Activated CD4-positive, alpha-beta T cell treated with anti-CD3 and anti-CD28 coated beads, Interleukin-2, Interleukin-6, amounts not matched to agents 100 ng/mL and 50 ng/mL, durations not matched to agents 16 hours and 8 hours (primary cell): Measurements from ENCODE around the gene CHCHD6.

ENCODE experiments used
- DNase-seq: peaks from one replicate; pipeline ENCODE4 v3.0.0-alpha.2; 2020

Gene CHCHD6

DNA sequence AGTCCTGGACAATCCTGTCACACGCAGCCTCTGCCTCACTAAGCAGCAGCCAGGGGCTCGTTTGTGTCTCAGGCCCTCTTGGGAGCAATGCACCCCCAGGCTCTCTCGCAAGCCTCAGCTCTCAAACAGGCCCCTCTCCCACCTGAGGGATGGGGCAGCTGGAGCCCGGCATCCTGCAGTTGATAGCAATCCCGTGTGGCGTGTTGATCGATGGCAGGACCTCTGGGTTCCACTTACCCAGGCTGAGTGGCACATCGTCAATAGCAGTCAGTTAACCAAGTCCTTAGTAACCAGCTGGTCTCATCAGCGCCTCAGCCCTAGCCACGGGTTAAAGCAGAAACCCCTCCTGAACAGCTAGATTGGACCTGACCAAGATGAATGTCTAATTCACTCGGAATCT lies 242.4 kb downstream of the CHCHD6 start:
- DNase-seq: no peak

DNA sequence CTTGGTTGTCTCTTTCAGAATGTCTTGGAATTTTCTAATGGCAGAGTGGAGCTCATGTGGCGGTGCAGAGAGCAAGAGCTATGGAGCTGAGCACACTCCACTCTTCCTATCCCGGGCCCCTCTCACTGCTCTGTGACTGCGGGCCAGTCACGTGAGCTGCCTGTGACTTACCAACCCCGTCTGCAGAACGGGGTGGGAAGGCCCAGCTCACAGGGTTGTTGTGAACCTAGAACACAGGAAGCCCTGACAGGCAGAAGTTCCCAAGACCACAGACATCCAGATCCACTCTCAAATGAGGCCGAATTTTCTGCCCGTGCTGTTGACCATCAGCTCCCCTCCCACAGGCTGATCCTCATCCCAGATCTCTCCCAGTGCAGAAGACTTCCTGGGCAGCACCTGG lies 243.4 kb downstream of the CHCHD6 start:
- DNase-seq: no peak

DNA sequence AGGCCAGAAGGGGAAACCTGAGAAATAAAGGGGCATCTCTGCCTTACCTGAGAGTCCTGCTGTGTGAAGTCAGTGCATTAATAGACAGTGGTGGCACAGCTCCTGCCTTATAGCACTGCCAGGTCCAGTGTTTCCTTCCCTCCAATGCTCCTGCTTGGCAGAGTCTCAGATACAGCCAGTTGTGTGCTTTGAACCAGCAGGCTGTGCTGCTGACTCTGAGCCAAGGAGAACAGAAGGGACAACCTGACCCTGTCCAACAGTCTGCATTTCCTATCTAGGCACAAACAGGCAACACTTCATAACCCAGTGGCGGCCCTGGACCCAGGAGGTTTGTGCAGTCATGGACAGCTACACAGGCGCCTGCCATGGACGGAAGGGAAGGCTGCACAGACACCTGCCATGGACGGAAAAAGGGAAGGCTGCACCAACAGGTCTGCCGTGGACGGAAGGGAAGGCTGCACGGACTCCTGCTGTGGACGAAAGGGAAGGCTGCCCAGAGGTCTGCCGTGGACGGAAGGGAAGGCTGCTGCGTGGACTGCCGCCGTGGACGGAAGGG lies 245.0 kb downstream of the CHCHD6 start:
- no peak for DNase-seq

DNA sequence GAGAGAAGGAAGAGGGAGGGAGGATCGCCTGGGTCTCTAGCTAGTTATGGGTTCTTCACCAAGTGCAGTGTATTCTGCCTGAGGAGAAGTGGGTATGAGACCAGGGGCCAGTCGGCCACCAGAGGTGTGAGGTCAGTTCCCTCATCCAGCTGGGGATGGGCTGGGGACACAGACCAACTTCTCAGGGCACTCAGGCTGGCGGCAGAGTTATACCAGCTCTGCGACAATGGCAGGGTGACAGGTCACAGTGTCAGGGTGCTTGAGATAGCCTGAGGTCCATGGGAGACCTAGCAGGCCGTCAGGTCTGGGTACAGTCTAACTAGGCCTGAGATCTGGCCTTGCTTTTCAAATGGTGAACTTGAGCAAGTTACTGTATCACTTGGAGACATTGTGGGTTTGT lies 247.5 kb downstream of the CHCHD6 start:
- no peak for DNase-seq

DNA sequence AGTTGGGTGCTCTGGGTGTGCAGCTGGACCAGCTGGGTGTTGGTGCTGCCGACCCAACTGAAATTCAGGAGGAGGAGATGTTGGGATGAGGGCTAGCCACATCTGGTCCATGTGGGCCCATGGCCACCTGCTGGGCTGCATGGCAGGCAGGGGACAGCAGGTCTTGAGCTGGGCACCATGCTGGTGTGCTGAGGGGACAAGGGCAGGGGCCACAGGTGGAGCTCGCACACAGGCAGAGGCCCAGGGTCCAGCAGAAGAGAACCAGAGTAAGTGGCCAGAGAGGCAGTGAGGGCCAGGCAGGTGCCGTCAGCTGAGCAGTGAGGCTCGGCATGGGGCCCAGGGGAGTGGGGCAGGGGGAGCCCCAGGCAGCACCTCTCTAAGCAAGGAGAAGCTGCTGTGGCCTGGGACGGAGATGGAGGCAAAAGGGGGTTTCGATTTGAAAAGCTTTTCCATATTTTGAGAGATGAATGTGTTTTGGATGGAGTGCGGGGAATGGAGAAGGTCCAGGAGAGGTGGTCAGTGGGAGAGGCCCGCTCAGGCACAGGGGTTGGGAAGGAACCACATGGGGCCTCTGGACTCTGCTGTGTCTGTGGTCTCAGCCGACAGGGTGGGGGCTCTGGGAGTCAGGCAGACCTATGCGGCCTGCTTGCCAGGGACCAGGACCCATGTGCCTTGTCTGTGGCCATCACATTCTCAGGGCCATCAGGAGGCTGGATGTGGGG lies 248.4 kb downstream of the CHCHD6 start:
- DNase-seq: no peak

DNA sequence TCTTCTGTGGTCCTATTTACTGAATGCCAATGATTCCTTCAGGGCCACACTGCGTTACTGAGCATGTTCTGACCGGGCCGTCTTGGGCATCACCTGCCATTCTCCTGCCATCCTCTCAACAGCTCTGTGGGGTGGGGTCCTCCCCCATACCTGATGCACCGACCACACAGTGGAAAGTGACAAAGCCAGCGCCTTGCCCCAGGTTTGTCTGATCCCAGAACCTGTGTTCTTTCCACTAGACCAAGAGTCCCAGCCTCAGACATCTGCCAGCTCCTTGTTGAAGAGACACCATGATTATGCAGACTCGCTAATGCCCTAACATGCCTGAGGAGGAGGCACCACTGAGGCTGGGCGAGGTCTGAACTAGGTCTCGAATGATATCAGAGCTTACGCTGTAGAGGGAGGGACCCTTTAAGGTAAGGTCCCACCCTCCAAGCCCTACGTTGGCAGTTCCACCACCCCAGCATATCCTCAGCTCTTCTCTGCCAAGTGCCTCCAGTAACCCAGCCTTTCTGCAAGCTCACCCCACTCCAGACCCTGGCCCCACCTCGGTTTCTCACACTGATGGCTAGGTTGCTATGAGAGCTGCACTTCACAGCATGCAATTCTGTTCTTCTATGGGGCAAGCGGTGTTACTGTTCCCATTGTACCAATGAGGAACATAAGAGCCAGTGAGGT lies 249.1 kb downstream of the CHCHD6 start:
- no peak for DNase-seq

DNA sequence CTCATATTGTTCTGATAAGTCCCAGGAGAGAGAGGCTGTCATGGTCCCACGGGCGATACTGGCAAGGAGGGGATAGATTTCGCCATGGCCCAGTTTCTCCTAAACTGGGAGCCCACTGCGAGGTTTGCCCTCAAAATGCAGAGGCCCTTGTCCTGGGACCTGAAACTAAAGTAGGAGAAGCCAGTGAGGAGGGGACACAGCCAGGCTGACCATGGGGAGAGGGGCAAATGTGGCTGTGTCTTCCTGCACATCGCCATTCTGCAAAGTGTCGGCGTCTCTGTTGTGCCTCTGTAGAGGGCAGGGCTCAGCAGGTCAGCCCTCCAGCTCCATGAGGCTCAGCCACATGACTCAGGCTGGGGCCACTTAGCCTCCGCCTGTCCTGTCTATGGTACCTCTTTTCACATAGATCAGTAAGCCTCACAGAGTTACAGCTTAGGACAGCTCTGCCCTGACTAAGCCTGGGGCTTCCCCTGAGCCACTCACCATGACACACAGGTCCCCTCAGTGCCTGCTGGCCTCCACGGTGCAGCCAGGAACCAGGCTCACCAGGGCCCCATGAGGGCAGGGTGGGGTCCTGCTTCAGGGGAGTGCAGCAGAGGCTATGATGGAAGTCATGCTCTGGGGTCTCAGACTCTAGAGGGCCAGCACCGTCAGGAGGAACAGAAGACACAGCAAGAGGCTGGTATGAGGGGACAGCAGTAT lies 250.3 kb downstream of the CHCHD6 start:
- no peak for DNase-seq

DNA sequence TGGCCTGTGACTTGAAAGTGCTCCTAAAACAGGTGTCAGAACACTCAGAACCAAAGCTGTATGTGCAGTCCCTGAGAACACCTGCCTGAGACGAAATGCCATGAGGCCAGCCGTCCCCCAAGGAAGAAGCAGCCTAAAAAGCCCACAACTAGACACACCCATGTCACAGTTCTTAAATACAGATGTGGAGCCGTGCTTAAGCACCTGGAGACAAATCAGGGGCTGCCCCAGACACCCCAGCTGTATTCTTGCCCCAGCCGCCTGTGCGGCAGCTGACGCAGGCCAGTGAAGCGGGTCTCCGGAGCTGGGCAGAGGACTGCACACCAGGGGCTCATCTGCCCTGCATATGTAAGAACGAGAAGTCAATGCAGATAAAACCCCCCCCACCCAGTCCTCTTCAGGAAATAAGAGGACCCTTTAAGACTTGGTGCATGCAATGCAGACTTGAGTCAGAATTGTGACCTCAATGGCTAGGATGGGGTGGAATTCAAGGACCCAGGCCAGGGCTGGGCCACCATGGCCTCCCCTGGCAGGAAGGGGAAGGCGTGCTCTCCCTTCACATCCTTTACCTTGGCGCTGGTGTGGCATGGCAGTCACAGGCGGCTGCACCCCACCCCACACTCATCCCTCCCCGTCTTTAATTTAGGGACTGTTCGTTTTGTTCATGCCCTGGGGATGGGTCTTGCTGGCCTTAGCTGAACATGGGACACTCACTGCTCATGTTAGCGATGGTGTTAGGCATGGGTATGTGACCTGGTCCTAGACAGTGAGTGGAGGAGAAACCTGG lies 251.2 kb downstream of the CHCHD6 start:
- DNase-seq: no peak

DNA sequence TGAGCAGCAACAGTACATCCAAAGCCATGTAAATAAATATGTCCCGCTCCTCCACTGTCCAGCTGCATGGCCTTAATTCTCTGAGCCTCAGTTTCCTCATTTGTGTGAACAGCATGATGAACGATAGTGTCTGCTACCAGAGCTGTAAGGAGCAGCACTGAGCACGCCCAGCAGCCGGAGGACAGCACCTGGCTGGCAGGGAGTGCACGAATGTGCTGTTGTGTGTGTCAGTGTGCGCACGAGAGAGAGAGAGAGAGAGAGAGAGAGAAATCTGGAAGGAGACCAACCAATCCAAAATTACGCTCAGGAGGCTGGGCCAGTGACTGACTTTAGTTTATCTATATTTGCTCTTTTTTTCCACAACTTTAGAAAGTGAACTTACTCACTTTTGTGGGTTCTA lies 252.3 kb downstream of the CHCHD6 start:
- no peak for DNase-seq

DNA sequence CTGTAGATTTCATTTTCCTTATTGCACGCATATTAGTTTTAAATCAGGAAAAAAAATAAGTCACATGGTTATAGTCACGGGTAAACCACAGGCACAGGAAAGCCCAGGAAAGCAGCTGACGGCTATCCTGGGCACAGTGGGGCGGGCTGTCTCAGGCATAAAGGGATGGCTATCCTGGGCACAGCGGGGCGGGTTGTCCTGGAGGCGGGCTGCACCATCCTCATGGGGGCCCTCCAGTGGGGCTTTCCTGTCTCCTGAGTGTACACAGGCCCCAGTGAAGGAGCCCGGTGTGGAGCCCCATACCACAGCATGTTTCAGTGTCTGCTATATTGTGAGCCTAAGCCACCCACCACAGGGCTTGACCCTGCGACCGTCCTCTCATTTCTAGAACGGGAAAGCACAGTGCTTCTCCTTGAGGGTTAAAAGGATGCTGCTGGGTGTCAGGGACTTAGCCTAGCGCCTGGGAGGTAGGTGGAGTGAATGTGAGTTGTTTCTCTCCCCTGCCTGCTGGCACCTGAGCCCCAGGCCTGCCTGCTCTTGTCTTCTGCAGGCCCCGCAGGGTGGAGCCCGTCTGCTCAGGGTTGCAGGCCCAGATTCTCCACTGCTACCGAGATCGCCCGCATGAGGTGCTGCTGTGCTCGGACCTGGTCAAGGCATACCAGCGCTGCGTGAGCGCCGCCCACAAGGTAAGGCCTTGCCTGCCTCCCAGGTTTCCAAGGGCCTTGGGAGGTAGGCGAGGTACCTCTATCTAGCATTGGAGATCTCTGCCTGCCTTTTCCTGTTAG lies 253.0 kb downstream of the CHCHD6 start:
- no peak for DNase-seq

DNA sequence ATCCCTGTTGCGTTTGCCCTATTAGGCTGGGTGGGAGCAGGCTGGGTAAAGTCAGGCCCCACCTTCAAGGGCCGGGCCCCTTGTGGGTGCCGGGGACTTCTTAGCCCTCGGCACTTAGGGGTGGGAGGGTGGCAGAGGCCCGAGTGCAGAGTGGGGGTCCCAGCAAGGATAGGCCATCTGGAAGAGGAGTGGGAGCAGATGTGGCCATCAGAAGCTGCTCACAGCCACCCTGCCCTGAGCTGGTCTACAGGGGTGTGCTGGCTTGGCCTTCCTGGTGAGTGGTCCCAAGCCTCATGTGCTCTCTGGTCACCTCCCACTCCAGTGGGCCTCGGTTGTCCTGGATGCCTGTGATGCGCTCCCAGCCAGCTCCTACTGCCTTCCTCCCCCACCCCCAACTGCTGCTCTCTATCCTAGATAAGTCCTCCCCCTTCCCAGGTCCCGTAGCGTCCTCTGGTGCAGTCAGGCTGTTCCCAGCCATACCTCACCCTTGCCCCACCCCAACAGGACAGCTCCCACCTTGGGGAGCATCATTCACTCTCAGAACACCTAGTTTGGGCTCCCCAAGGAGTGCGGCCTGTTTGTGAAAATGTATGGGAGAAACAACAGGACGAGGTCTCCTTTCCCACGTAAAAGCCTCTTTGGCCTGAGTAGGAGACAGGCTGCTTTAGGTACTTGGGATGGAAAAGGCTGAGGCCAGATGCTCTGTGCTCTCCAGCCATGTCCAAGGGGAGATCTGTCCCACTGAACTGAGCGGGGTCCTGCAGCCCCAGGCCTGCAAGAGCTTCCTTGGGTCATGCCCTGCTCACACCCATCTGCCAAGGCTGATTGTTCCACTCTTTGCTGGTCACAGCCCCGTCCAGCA lies 254.0 kb downstream of the CHCHD6 start:
- DNase-seq: no peak

DNA sequence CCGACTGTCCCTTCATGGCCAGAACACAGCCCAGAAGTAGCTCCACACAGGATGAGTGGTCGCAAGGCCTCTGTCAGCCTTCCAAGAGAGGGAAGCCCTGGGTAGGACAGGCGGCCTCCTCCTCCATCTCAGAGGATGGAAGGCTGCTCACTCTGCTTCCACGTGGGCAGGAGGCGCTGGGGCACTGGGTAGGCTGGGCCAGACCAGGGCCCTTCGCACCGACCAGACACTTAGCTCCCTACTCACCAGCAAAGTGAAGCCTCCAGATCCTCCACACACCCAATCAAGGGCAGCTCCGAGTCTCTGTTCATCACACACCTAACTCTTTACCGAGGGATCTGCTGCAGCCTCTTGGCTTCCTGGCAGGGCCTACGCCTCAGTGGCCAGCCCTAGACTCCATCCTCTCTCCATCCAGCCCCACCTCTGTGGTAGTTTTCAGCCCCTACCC lies 254.6 kb downstream of the CHCHD6 start:
- no peak for DNase-seq

DNA sequence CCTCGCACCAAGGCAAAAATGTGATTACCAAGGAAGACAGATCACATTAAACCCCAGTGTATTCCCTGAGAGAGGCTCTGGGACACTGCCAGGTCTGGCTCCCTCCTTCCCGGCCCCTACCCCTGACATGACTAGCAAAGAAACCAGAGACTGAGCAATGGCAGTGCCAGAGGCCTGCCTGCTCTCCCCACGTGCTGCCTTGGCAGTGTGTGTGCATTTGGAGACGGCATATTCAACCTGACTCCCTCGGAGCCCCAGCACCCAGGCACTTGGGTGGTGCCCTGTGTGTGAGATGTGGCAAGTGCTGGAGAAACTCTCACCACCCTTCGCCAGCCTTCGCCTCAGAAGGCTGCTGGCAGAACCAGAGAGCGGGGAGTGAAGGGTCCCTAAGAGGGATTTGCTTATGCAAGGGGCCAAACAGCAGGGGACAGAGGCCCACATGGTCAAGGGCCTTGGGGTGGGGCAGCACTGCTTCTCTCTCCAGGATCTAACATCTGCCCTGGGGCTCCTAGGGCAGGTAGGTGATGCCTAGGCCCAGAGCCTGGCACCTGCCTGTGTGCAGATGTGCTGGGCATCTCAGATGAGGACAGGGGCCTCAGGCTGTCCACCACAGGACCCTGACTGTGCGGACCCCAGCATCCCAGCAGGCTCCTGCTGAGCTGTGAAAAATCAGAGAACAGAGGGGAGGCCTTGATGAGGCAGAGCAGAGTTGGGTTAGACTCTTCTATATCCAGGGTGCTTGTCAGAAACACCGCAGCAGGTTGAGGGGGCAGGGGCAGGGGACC lies 255.3 kb downstream of the CHCHD6 start:
- DNase-seq: no peak

DNA sequence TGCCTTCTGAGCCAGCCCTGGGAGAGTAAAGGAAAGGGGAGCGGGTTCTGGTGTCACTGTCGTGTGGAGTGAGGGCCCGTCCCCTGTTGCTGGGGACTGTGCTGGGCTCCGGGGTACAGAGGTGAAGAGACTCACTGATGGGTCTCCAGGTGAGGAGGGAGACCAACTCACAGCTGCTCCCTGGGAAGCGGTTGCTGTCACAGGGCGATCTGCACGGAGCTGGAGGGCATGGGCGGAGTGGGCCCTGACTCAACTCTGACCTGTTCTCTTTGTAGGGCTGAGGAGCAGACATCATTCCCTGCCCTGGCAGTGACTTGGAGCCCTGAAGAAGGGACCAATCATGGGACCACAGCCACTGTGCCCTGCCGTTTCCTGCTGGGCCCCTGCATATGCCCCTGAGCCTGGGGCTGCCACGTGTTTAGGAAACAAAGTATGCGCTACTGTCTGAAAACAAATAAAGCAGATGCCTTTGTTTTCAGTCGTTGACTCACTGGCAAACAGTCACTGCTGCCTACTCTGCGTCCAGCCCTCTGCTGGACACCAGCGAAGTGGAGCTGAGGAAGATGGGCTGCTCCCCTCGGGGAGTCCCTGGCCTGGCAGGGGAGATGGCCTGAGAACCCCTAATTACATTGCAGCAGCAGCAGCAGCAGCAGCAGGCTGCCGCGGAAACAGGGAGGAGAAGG lies 256.0 kb downstream of the CHCHD6 start:
- DNase-seq: no peak

DNA sequence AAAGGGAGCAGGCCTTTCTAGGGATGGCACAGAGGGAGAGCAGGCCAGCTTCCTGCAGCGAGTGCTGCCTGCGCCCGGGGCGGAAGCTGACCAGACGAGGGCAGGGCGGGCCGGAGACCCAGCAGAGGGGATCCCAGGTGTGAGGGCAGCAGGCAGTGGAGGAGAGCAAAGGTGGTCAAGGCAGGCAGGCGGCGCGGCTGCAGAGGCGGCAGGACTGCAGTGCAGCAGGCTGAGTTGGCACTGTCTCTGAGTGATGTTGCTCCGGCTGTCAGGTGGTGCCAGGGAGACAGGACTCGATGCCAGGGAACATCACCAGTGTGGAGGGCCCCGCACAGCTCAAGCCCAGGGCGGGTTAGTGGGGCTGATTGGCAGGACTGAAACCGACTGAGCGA lies 256.6 kb downstream of the CHCHD6 start:
- no peak for DNase-seq

DNA sequence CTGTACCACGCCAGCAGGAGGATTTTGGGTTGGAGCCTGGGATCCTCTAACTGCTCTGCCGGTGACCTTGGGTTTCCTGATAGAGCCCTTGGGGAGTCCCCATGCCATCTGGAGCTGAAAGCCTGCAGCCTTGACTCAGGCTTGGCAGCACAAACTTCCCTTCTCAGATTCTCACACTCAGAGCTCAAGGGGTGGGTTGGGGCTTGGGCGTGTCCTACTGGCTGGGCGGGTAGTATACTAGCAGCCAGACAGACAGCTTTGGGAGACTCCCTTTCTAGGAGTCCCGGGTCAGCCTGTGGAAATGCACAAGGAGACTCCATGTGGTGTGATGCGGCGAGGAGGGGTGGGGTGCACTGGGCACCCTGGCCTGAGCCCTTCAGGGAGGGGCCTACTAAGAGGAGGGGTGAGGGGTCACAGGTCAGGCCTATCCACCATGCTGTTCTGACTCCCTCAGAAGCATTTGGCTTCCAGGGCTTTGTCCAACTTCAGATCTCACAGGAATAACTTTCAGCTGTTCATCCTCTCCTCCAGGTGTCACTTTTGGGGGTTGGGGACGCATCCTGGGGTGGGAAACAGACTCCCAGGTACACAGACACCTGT lies 257.3 kb downstream of the CHCHD6 start:
- no peak for DNase-seq

DNA sequence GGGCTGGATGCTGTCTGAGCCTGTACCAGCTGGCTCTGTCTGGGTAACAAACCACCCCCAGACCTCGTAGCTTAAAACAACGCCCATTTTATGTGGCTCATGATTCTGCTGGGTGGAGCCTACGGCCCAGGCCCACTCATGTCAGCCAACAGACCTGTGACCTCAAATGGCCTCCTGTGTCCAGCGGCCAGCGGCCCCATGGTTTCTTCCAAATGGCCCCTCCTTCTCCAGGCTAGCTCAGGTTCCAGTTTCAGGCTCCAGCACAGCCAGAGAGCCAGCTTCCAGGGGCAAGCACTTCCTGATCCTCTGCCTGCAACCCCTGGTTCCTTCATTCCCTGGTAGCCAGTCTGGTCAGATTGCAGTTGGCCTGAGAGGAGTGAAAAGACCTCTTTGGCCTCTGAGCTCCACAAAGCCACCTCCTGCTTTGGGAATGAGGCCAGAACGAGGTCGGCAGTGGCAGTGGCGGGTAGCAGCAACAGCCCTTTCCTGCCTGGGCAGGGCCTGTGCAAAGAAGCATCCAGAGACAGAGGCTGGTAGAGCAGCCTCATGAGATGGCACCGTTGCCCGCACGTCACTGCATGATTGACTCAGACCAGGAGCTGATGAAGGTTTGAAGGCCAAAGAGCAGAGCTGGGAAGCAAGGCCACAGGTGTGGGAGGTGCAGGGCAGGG lies 257.9 kb downstream of the CHCHD6 start:
- DNase-seq: no peak

DNA sequence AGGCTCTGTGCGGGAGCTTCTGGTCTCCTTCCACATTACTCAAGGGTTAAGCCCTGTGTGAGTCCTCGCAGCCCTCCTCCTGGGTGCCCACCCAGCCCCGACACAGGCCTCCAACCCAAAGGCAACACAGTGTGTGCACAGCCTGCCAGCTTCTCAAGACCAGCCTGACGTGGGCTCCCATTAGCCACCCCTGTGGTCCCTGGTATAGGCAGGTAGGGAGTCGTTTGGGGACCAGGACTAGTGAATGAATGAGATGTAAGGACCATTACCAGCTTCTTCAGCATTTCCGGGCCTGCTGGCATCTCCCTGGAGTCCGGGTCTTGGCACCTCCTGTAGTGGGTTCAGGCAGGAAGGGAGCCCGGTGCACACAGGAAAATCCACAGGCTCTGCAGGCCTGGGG lies 258.7 kb downstream of the CHCHD6 start:
- no peak for DNase-seq
